CD14-positive monocyte (primary cell): ENCODE measurements around the gene ABCA10. TPM values are rescaled to one million over a fixed set of nuclear protein-coding genes. Genes with fewer than 3 reads are reported as not detected.

Experiments used
- DNase-seq, 3 donors: peaks; one replicate each; pipeline ENCODE4 v3.0.0-alpha.2; 2011 to 2022
- H2AFZ ChIP-seq: 2 replicates; pipeline ENCODE4 v1.6.0; 2012; ENCODE audit warnings: mild to moderate bottlenecking, low read depth, low read length, inconsistent platforms; ENCODE audit not compliant: insufficient read depth, poor library complexity, severe bottlenecking
- H3K27ac ChIP-seq, 2 donors: 1 replicate in 1 of 2; 2 replicates in 1 of 2; pipeline ENCODE4 v1.5.1; 2012 to 2013; ENCODE audit warnings: low read length in 2 of 2, control low read depth in 1 of 2, inconsistent platforms in 1 of 2, low read depth in 1 of 2, mild to moderate bottlenecking in 1 of 2
- H3K27me3 ChIP-seq, 2 donors: one replicate each; pipeline versions ENCODE4 v1.6.0 to v1.6.1; 2011 to 2013; ENCODE audit warnings: low read length in 2 of 2; ENCODE audit not compliant: control insufficient read depth in 2 of 2, insufficient read depth in 2 of 2
- H3K36me3 ChIP-seq, 2 donors: replicated peaks in 1 of 2; 1 replicate in 1 of 2; 2 replicates in 1 of 2; pipeline versions ENCODE4 v1.5.1 to v1.6.1; 2012 to 2013; ENCODE audit warnings: low read length in 2 of 2, control low read depth in 1 of 2, inconsistent platforms in 1 of 2, mild to moderate bottlenecking in 1 of 2; ENCODE audit not compliant: insufficient read depth in 2 of 2, control insufficient read depth in 1 of 2
- H3K4me1 ChIP-seq, 2 donors: 1 replicate in 1 of 2; 2 replicates in 1 of 2; pipeline versions ENCODE4 v1.5.1 to v1.6.1; 2012 to 2013; ENCODE audit warnings: low read length in 2 of 2, control low read depth in 1 of 2, inconsistent platforms in 1 of 2, mild to moderate bottlenecking in 1 of 2, moderate library complexity in 1 of 2; ENCODE audit not compliant: insufficient read depth in 2 of 2, control insufficient read depth in 1 of 2
- H3K4me2 ChIP-seq: replicated peaks from 2 replicates; pipeline ENCODE3; 2012; ENCODE audit warnings: low read length, moderate library complexity, mild to moderate bottlenecking; ENCODE audit not compliant: poor library complexity, severe bottlenecking; ENCODE audit errors: extremely low read depth
- H3K4me3 ChIP-seq, 3 experiments: fragments of 200-600 bp in 1 of 3; sonication (generic) in 1 of 3; replicated peaks in 1 of 3; 1 replicate in 2 of 3; 2 replicates in 1 of 3; pipeline ENCODE4 v1.5.1; 2011 to 2013; ENCODE audit warnings: low read length in 3 of 3, mild to moderate bottlenecking in 3 of 3, control low read depth in 2 of 3, low read depth in 2 of 3, inconsistent platforms in 1 of 3, moderate library complexity in 1 of 3
- H3K79me2 ChIP-seq: 2 replicates; pipeline ENCODE4 v1.6.0; 2012; ENCODE audit warnings: mild to moderate bottlenecking, control low read depth, inconsistent platforms, low read length, moderate library complexity; ENCODE audit not compliant: insufficient read depth
- H3K9ac ChIP-seq: 2 replicates; pipeline ENCODE4 v1.6.0; 2017; ENCODE audit warnings: low read length, mild to moderate bottlenecking; ENCODE audit not compliant: insufficient read depth, poor library complexity, severe bottlenecking
- H3K9me3 ChIP-seq, 2 donors: replicated peaks in 1 of 2; 1 replicate in 1 of 2; 2 replicates in 1 of 2; pipeline versions ENCODE4 v1.5.1 to v1.6.1; 2012 to 2013; ENCODE audit warnings: low read length in 2 of 2, control low read depth in 1 of 2; ENCODE audit not compliant: control insufficient read depth in 1 of 2, insufficient read depth in 1 of 2
- H4K20me1 ChIP-seq: 2 replicates; pipeline ENCODE4 v1.6.0; 2012; ENCODE audit warnings: mild to moderate bottlenecking, low read length, control low read depth, moderate library complexity; ENCODE audit not compliant: insufficient read depth
- H3K27ac Mint-ChIP-seq, 7 donors: one replicate each; pipeline ENCODE4 v1.8.0; 2020; ENCODE audit warnings: mild to moderate bottlenecking in 7 of 7, mixed read lengths in 7 of 7, moderate library complexity in 6 of 7, inconsistent platforms in 2 of 7
- H3K27me3 Mint-ChIP-seq, 3 donors: one replicate each; pipeline ENCODE4 v1.8.0; 2021 to 2022; ENCODE audit warnings: low read depth in 3 of 3, mild to moderate bottlenecking in 3 of 3, mixed read lengths in 3 of 3, moderate library complexity in 3 of 3, inconsistent platforms in 1 of 3
- H3K36me3 Mint-ChIP-seq, 2 donors: one replicate each; pipeline ENCODE4 v1.8.0; 2020; ENCODE audit warnings: mixed read lengths in 2 of 2, inconsistent platforms in 1 of 2, mild to moderate bottlenecking in 1 of 2
- H3K4me1 Mint-ChIP-seq: one replicate; pipeline ENCODE4 v1.8.0; 2020; ENCODE audit warnings: mild to moderate bottlenecking, mixed read lengths
- H3K4me3 Mint-ChIP-seq, 2 donors: one replicate each; pipeline ENCODE4 v1.8.0; 2020; ENCODE audit warnings: mild to moderate bottlenecking in 2 of 2, mixed read lengths in 2 of 2, moderate library complexity in 1 of 2
- H3K9me3 Mint-ChIP-seq, 7 donors: one replicate each; pipeline ENCODE4 v1.8.0; 2020 to 2022; ENCODE audit warnings: mixed read lengths in 7 of 7, mild to moderate bottlenecking in 6 of 7, moderate library complexity in 6 of 7, inconsistent platforms in 2 of 7
- CTCF ChIP-seq: fragments of 200-600 bp; IDR thresholded peaks from one replicate; pipeline ENCODE4 v1.8.0; 2022; ENCODE audit warnings: antibody characterized with exemption, mild to moderate bottlenecking
- WGBS: methylation state at CpG from one replicate; pipeline ENCODE4 v1.1.5; 2013; ENCODE audit warnings: missing lambda C conversion rate; ENCODE audit not compliant: insufficient coverage; 5-methylcytosine and 5-hydroxymethylcytosine counted together
- intact Hi-C, 2 donors: fragments of 100-400 bp; cut with micrococcal nuclease; formaldehyde crosslinking; loops; one replicate each; pipeline versions ENCODE4 v1.15.0 to v1.15.1; 2023
- polyA plus RNA-seq, 3 donors: library from polyadenylated mRNA; depleted of rRNA in 1 of 3; unstranded in 2 of 3; stranded (reverse) in 1 of 3; fragments of 300-500 nt in 2 of 3; fragments of >200 nt in 1 of 3; fragmentation: Illumina TruSeq in 2 of 3; gene quantifications; 1 replicate in 2 of 3; 2 replicates in 1 of 3; pipeline ENCODE4 v1.2.3, GENCODE V29; 2012 to 2021

Gene ABCA10
- polyA plus RNA-seq, 3 donors: 0.08 to 0.13 TPM; not detected in 1

GRCh38 chr17:69166957-69167356 lies 61.7 kb downstream of the ABCA10 start:
- no peaks in the 10 kb centered on the region for H3K27me3 Mint-ChIP-seq
- Histone ChIP-seq H3K4me3 (no peak overlapping the region), H2AFZ (no peak overlapping the region), H3K27me3 (no peaks in the 10 kb centered on the region), H3K79me2 (no peaks in the 10 kb centered on the region), H4K20me1 (no peaks in the 10 kb centered on the region), H3K4me2 (no peak overlapping the region), H3K9ac (no peak overlapping the region), H3K9me3 (no peaks in the 10 kb centered on the region), H3K36me3 (no peaks in the 10 kb centered on the region), H3K27ac (no peak overlapping the region), H3K4me1 (peaks cover 14 to 24% of the 10 kb centered on the region in 2 donors)
- intact Hi-C loops: loop anchor here in 1 of 2 donors (5.0 kb wide), 1 partner anchor 70 kb away; no protein-coding TSS in a partner anchor
- no peak for DNase-seq
- peaks cover 16% of the 10 kb centered on the region for H3K4me1 Mint-ChIP-seq
- no peak overlapping the region for H3K27ac Mint-ChIP-seq
- 100% methylated on average over 2 of the region's 2 CpGs for WGBS
- no peaks in the 10 kb centered on the region for H3K36me3 Mint-ChIP-seq
- peaks cover 0 to 8% (median 3%) of the 10 kb centered on the region in 7 donors for H3K9me3 Mint-ChIP-seq
- H3K4me3 Mint-ChIP-seq: no peak overlapping the region
- no peak for TF ChIP-seq CTCF

GRCh38 chr17:69164206-69164605 lies 64.4 kb downstream of the ABCA10 start:
- H3K9me3 Mint-ChIP-seq: peaks cover 0 to 8% (median 5%) of the 10 kb centered on the region in 7 donors
- no peak overlapping the region for H3K4me3 Mint-ChIP-seq

More at GRCh38 chr17:69164206-69164605, 64.4 kb downstream of the ABCA10 start:
- Histone ChIP-seq H2AFZ (no peak overlapping the region), H3K9ac (no peak overlapping the region), H3K9me3 (no peaks in the 10 kb centered on the region), H3K27me3 (no peaks in the 10 kb centered on the region), H4K20me1 (no peaks in the 10 kb centered on the region), H3K4me3 (no peak overlapping the region), H3K36me3 (no peaks in the 10 kb centered on the region), H3K79me2 (no peaks in the 10 kb centered on the region), H3K4me2 (no peak overlapping the region), H3K4me1 (no peaks in the 10 kb centered on the region), H3K27ac (no peak overlapping the region)
- intact Hi-C loops: no loop called here
- no peak for DNase-seq
- no peaks in the 10 kb centered on the region for H3K4me1 Mint-ChIP-seq
- TF ChIP-seq CTCF: no peak
- H3K36me3 Mint-ChIP-seq: no peaks in the 10 kb centered on the region
- H3K27me3 Mint-ChIP-seq: no peaks in the 10 kb centered on the region
- no peak overlapping the region for H3K27ac Mint-ChIP-seq
